HCT116 (cell line): ENCODE data around the gene FCN1. TPM values are rescaled to one million over a fixed set of nuclear protein-coding genes. Genes with fewer than 3 reads are reported as not detected.

ENCODE experiments used
- ATAC-seq: fragments of 200-7000 bp; cut with Tn5 transposase; 2 replicates; pipeline ENCODE4 v1.9.1; 2020; ENCODE audit warnings: mild to moderate bottlenecking, moderate library complexity
- BruUV-seq: library from RNA; stranded (reverse); fragments of 400-500 nt; replicated peaks from 2 replicates; lab custom pipeline; 2021; lab: Mats Ljungman, UMichigan
- CTCF ChIA-PET: fragments of 300-600 bp; sonication (Branson Sonifier 250); formaldehyde crosslinking; loops from one replicate; lab custom pipeline; 2021; ENCODE audit warnings: antibody characterized with exemption; lab: Charles Lee
- POLR2A ChIA-PET: fragments of 300-600, 350-600 bp; sonication (Branson Sonifier 250); formaldehyde crosslinking; loops from one replicate; lab custom pipeline; 2021; ENCODE audit warnings: antibody characterized with exemption; lab: Charles Lee
- RAD21 ChIA-PET, 2 experiments: fragments of 300-600 bp; sonication (Branson Sonifier 250); formaldehyde crosslinking; loops; one replicate each; lab custom pipeline; 2023; ENCODE audit warnings: low total read pairs in 2 of 2; ENCODE audit not compliant: uncharacterized antibody in 2 of 2, unreplicated experiment in 2 of 2, low non-redundant PET in 1 of 2; lab: Charles Lee
- DNase-seq: peaks from one replicate; pipeline ENCODE4 v3.0.0-alpha.2; 2010; ENCODE audit warnings: low read depth, low spot score
- H2AFZ ChIP-seq: fragments of 200-600 bp; shearing (Covaris generic), sonication (generic); 2 replicates; pipeline ENCODE4 v1.6.1; 2017; ENCODE audit warnings: low read depth, mixed run types, mixed read lengths, antibody characterized with exemption, low read length; ENCODE audit not compliant: poor library complexity, severe bottlenecking
- H3K27ac ChIP-seq: 2 replicates; pipeline ENCODE4 v1.5.1; 2012; ENCODE audit warnings: low read depth, low read length
- H3K27me3 ChIP-seq: fragments of 200-600 bp; sonication (generic); 2 replicates; pipeline ENCODE4 v1.6.1; 2016; ENCODE audit warnings: mixed run types, low read length, mixed read lengths; ENCODE audit not compliant: insufficient read depth
- H3K36me3 ChIP-seq, 2 experiments: fragments of 200-500 bp in 1 of 2; fragments of 200-600 bp in 1 of 2; sonication (Bioruptor generic) in 1 of 2; sonication (generic) in 1 of 2; 2 replicates each; pipeline versions ENCODE4 v1.5.1 to v1.6.1; 2014 to 2016; ENCODE audit warnings: low read length in 2 of 2, inconsistent platforms in 1 of 2, mixed read lengths in 1 of 2, mixed run types in 1 of 2; ENCODE audit not compliant: insufficient read depth in 2 of 2, control insufficient read depth in 1 of 2
- H3K4me1 ChIP-seq, 2 experiments: fragments of 200-600 bp in 1 of 2; sonication (generic) in 1 of 2; 2 replicates each; pipeline versions ENCODE4 v1.5.1 to v1.6.1; 2012 to 2017; ENCODE audit warnings: low read length in 2 of 2, inconsistent platforms in 1 of 2, mild to moderate bottlenecking in 1 of 2, mixed read lengths in 1 of 2, mixed run types in 1 of 2, moderate library complexity in 1 of 2; ENCODE audit not compliant: insufficient read depth in 2 of 2, control insufficient read depth in 1 of 2
- H3K4me2 ChIP-seq: fragments of 200-600 bp; sonication (generic); 2 replicates; pipeline ENCODE4 v1.6.1; 2017; ENCODE audit warnings: mixed run types, low read length, mixed read lengths
- H3K4me3 ChIP-seq, 2 experiments: fragments of 200-600 bp in 1 of 2; sonication (generic) in 1 of 2; replicated peaks in 1 of 2; 2 replicates each; pipeline ENCODE4 v1.5.1; 2011 to 2016; ENCODE audit warnings: low read length in 2 of 2, control low read depth in 1 of 2, low read depth in 1 of 2, mild to moderate bottlenecking in 1 of 2, mixed read lengths in 1 of 2, mixed run types in 1 of 2
- H3K79me2 ChIP-seq: fragments of 200-600 bp; sonication (generic); 2 replicates; pipeline ENCODE4 v1.6.1; 2017; ENCODE audit warnings: mild to moderate bottlenecking, mixed run types, low read length, moderate library complexity, mixed read lengths; ENCODE audit not compliant: insufficient read depth
- H3K9ac ChIP-seq: fragments of 200-600 bp; sonication (generic); 2 replicates; pipeline ENCODE4 v1.6.1; 2016; ENCODE audit warnings: low read length, mixed read lengths
- H3K9me2 ChIP-seq: fragments of 200-600 bp; sonication (generic), shearing (Covaris generic); 2 replicates; pipeline ENCODE4 v1.6.1; 2017; ENCODE audit warnings: mixed run types, mild to moderate bottlenecking, moderate library complexity; ENCODE audit not compliant: insufficient read depth
- H3K9me3 ChIP-seq, 2 experiments: fragments of 200-500 bp in 1 of 2; fragments of 200-600 bp in 1 of 2; sonication (Bioruptor generic) in 1 of 2; sonication (generic) in 1 of 2; 2 replicates each; pipeline ENCODE4 v1.6.1; 2014 to 2017; ENCODE audit warnings: low read length in 2 of 2, mixed read lengths in 2 of 2, inconsistent platforms in 1 of 2, low read depth in 1 of 2, mild to moderate bottlenecking in 1 of 2, mixed run types in 1 of 2, moderate library complexity in 1 of 2; ENCODE audit not compliant: control insufficient read depth in 1 of 2, insufficient read depth in 1 of 2
- H4K20me1 ChIP-seq: fragments of 200-600 bp; sonication (generic), shearing (Covaris generic); 2 replicates; pipeline ENCODE4 v1.6.1; 2017; ENCODE audit warnings: mixed run types, mild to moderate bottlenecking, moderate library complexity; ENCODE audit not compliant: insufficient read depth
- CEBPB ChIP-seq: IDR thresholded peaks from 2 replicates; pipeline ENCODE4 v1.6.1; 2012; ENCODE audit warnings: low read depth
- EGR1 ChIP-seq: IDR thresholded peaks from 2 replicates; pipeline ENCODE4 v1.6.1; 2012; ENCODE audit warnings: low read depth
- ELF1 ChIP-seq: IDR thresholded peaks from 2 replicates; pipeline ENCODE4 v1.6.1; 2012; ENCODE audit warnings: low read depth, borderline replicate concordance
- EZH2 ChIP-seq: fragments of 200-600 bp; sonication (generic); IDR thresholded peaks from 2 replicates; pipeline ENCODE4 v1.6.1; 2017; ENCODE audit warnings: antibody characterized with exemption, mixed run types
- EZH2phosphoT487 ChIP-seq: fragments of 200-600 bp; IDR thresholded peaks from 2 replicates; pipeline ENCODE4 v1.6.1; 2018; ENCODE audit warnings: antibody characterized with exemption, borderline replicate concordance
- FOSL1 ChIP-seq: IDR thresholded peaks from 2 replicates; pipeline ENCODE4 v1.6.1; 2012; ENCODE audit warnings: low read depth
- JUND ChIP-seq: IDR thresholded peaks from 2 replicates; pipeline ENCODE4 v1.6.1; 2012
- POLR2A ChIP-seq: IDR thresholded peaks from 2 replicates; pipeline ENCODE4 v1.7.0; 2011; ENCODE audit warnings: borderline replicate concordance; ENCODE audit not compliant: insufficient read depth, insufficient read length; ENCODE audit errors: extremely low read depth
- RAD21 ChIP-seq: IDR thresholded peaks from 2 replicates; pipeline ENCODE4 v1.6.1; 2012; ENCODE audit warnings: low read depth, mild to moderate bottlenecking
- SP1 ChIP-seq: IDR thresholded peaks from 2 replicates; pipeline ENCODE4 v1.6.1; 2012; ENCODE audit warnings: low read depth
- SRF ChIP-seq: IDR thresholded peaks from 2 replicates; pipeline ENCODE4 v1.6.1; 2012; ENCODE audit warnings: low read depth
- TCF7L2 ChIP-seq: IDR thresholded peaks from 2 replicates; pipeline ENCODE4 v1.7.0; 2011; ENCODE audit warnings: borderline replicate concordance, inconsistent platforms; ENCODE audit not compliant: insufficient read depth, insufficient read length; ENCODE audit errors: extremely low read depth
- YY1 ChIP-seq: IDR thresholded peaks from 2 replicates; pipeline ENCODE4 v1.6.1; 2011; ENCODE audit warnings: low read length, low read depth, moderate library complexity, mild to moderate bottlenecking; ENCODE audit not compliant: insufficient replicate concordance; ENCODE audit errors: extremely low read depth
- ZNF274 ChIP-seq: fragments of 200-500 bp; sonication (Bioruptor generic); IDR thresholded peaks from 2 replicates; pipeline ENCODE4 v1.6.1; 2014; ENCODE audit warnings: mild to moderate bottlenecking, low read depth, low read length, inconsistent platforms
- intact Hi-C: fragments of 100-400 bp; cut with micrococcal nuclease; formaldehyde crosslinking; loops from 2 replicates; pipeline ENCODE4 v1.10.0; 2022
- total RNA-seq: library from RNA; stranded (reverse); gene quantifications from one replicate; pipeline ENCODE4 v1.2.1, GENCODE V29; 2021; ENCODE audit not compliant: unreplicated experiment
- TF ChIP-seq, protein P1 (sequence below): IDR thresholded peaks from 2 replicates; pipeline ENCODE4 v1.6.1; 2012; ENCODE audit warnings: low read depth
- TF ChIP-seq, protein P2 (sequence below): IDR thresholded peaks from 2 replicates; pipeline ENCODE4 v1.6.1; 2011; ENCODE audit warnings: mild to moderate bottlenecking, low read length, moderate library complexity; ENCODE audit not compliant: insufficient replicate concordance; ENCODE audit errors: extremely low read depth

The FCN1 gene
- total RNA-seq, 1 experiment from 2014 or later, result not detected

DNA sequence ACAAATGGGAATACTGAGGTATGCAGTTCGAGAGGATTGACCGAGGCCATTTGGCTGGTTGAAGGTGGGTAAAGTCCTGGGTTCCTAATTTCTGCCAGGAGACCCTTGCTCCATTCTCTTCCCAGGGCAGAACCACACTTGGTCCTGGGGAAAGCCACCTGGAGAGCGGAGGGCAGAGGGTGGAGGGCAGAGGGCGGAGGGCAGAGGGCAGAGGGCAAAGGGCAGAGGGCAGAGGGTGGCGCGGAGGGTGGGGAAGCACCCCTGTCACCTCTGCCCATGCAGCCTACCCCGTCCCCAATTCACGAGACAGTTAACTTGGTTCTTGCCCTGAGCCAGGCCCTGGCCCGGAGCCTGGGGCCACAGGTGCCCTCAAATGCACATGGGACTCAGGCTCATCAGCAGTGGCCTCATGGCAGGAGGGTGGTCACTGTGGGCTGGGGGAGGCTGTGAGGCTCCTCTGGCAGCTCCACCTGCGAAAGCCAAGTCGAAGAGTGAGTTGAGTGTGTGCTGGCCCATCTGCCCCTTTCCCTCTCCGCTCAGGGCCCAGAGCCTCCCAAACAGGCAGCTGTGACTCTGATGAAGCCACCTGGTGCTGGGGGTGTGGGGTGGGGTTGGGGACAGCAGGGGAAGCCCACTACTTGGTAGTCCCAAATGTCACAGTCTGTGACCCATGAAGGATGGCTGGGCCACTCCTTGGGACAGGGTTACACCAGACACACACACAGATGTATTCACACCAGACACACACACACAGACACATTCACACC, 28.0 kb upstream of the FCN1 start:
- no peak for DNase-seq
- no peak overlapping the region for H3K4me2 ChIP-seq
- TF ChIP-seq FOSL1 (no peak), CEBPB (no peak), EGR1 (no peak), POLR2A (no peak), YY1 (no peak), JUND (no peak), EZH2phosphoT487 (no peak), SRF (no peak), EZH2 (no peak), TCF7L2 (no peak), RAD21 (no peak), ZNF274 (no peak), SP1 (no peak), ELF1 (no peak)
- TF ChIP-seq, protein P1, sequence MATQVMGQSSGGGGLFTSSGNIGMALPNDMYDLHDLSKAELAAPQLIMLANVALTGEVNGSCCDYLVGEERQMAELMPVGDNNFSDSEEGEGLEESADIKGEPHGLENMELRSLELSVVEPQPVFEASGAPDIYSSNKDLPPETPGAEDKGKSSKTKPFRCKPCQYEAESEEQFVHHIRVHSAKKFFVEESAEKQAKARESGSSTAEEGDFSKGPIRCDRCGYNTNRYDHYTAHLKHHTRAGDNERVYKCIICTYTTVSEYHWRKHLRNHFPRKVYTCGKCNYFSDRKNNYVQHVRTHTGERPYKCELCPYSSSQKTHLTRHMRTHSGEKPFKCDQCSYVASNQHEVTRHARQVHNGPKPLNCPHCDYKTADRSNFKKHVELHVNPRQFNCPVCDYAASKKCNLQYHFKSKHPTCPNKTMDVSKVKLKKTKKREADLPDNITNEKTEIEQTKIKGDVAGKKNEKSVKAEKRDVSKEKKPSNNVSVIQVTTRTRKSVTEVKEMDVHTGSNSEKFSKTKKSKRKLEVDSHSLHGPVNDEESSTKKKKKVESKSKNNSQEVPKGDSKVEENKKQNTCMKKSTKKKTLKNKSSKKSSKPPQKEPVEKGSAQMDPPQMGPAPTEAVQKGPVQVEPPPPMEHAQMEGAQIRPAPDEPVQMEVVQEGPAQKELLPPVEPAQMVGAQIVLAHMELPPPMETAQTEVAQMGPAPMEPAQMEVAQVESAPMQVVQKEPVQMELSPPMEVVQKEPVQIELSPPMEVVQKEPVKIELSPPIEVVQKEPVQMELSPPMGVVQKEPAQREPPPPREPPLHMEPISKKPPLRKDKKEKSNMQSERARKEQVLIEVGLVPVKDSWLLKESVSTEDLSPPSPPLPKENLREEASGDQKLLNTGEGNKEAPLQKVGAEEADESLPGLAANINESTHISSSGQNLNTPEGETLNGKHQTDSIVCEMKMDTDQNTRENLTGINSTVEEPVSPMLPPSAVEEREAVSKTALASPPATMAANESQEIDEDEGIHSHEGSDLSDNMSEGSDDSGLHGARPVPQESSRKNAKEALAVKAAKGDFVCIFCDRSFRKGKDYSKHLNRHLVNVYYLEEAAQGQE, result no peak
- TF ChIP-seq, protein P2, sequence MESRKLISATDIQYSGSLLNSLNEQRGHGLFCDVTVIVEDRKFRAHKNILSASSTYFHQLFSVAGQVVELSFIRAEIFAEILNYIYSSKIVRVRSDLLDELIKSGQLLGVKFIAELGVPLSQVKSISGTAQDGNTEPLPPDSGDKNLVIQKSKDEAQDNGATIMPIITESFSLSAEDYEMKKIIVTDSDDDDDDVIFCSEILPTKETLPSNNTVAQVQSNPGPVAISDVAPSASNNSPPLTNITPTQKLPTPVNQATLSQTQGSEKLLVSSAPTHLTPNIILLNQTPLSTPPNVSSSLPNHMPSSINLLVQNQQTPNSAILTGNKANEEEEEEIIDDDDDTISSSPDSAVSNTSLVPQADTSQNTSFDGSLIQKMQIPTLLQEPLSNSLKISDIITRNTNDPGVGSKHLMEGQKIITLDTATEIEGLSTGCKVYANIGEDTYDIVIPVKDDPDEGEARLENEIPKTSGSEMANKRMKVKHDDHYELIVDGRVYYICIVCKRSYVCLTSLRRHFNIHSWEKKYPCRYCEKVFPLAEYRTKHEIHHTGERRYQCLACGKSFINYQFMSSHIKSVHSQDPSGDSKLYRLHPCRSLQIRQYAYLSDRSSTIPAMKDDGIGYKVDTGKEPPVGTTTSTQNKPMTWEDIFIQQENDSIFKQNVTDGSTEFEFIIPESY, result no peak
- TF ChIP-seq, all 23 proteins: peak for 0
- Histone ChIP-seq H3K4me3 (no peak overlapping the region), H3K27ac (no peak overlapping the region), H2AFZ (no peak overlapping the region), H3K27me3 (peaks cover 5% of the 10 kb centered on the region; the same call in 1 of the 2 replicates), H3K9ac (no peak overlapping the region), H3K36me3 (no peaks in the 10 kb centered on the region), H4K20me1 (no peaks in the 10 kb centered on the region), H3K4me1 (no peaks in the 10 kb centered on the region), H3K9me2 (no peaks in the 10 kb centered on the region), H3K9me3 (no peaks in the 10 kb centered on the region), H3K79me2 (no peaks in the 10 kb centered on the region)
- no peak for ATAC-seq
- ChIA-PET POLR2A (no interaction called here), CTCF (no interaction called here), RAD21 (no interaction called here)
- intact Hi-C loops, result no loop called here
- BruUV-seq, result no TSS peak
